Measurements from ENCODE around the gene POGLUT3. TPM values are rescaled to one million over a fixed set of nuclear protein-coding genes. Genes with fewer than 3 reads are reported as not detected.
A peak's percentile ranks its signal among the peaks of the same experiment; 100 is the strongest.

POGLUT3 gene
- total RNA-seq, 1 donor from 2014 or later = 3.7 TPM

GRCh38 chr11:108501396-108501795 lies 3.2 kb upstream of the POGLUT3 start:
- POLR2A ChIA-PET = no interaction called here
- intact Hi-C loops (cut with micrococcal nuclease) = no loop called here

GRCh38 chr11:108500721-108501120 lies 2.5 kb upstream of the POGLUT3 start:
- ATAC-seq (ENCODE audit: low read depth) = no peak
- no peak for TF ChIP-seq CTCF (IDR thresholded peaks at IDR 0.05)
- Mint-ChIP-seq H3K4me1 (peaks cover 15% of the 10 kb centered on the region), H3K36me3 (ENCODE audit: low read depth) (peaks cover 4% of the 10 kb centered on the region), H3K27me3 (no peaks in the 10 kb centered on the region), H3K9me3 (no peaks in the 10 kb centered on the region), H3K4me3 (no peak overlapping the region), H3K27ac (no peak overlapping the region)
- intact Hi-C loops (cut with micrococcal nuclease) = no loop called here
- DNase-seq = no peak
- ChIA-PET POLR2A (no interaction called here), CTCF (no interaction called here)

More at GRCh38 chr11:108501396-108501795, 3.2 kb upstream of the POGLUT3 start:
- Mint-ChIP-seq H3K27ac (no peak overlapping the region), H3K36me3 (ENCODE audit: low read depth) (peaks cover 4% of the 10 kb centered on the region), H3K27me3 (no peaks in the 10 kb centered on the region), H3K4me1 (peaks cover 13% of the 10 kb centered on the region), H3K9me3 (no peaks in the 10 kb centered on the region), H3K4me3 (no peak overlapping the region)
- ATAC-seq (ENCODE audit: low read depth) (no peak), DNase-seq (no peak)
- TF ChIP-seq CTCF (IDR thresholded peaks at IDR 0.05) = no peak
- CTCF ChIA-PET = no interaction called here

GRCh38 chr11:108500169-108500568 lies 2.0 kb upstream of the POGLUT3 start:
- Mint-ChIP-seq H3K27me3 (no peaks in the 10 kb centered on the region), H3K36me3 (ENCODE audit: low read depth) (peaks cover 4% of the 10 kb centered on the region), H3K4me1 (peaks cover 15% of the 10 kb centered on the region), H3K27ac (no peak overlapping the region), H3K4me3 (no peak overlapping the region), H3K9me3 (no peaks in the 10 kb centered on the region)
- DNase-seq (no peak), ATAC-seq (ENCODE audit: low read depth) (no peak)
- ChIA-PET POLR2A (no interaction called here), CTCF (interaction anchor here (0.6 kb wide), 1 partner anchor 371 kb away, joined by 5 read pairs; no protein-coding TSS in a partner anchor)
- intact Hi-C loops (cut with micrococcal nuclease) = no loop called here
- no peak for TF ChIP-seq CTCF (IDR thresholded peaks at IDR 0.05)

- H3K36me3 Mint-ChIP-seq (ENCODE audit: low read depth) = peaks cover 4% of the 10 kb centered on the region
- ChIA-PET POLR2A (interaction anchor here (1.0 kb wide), 1 partner anchor 32 kb away, joined by 6 read pairs; the partner anchor contains the start of gene C11orf65), CTCF (no interaction called here)
- ATAC-seq (ENCODE audit: low read depth) = no peak
- no peaks in the 10 kb centered on the region for H3K27me3 Mint-ChIP-seq
- no peaks in the 10 kb centered on the region for H3K9me3 Mint-ChIP-seq
- no peak for DNase-seq
- no peak for TF ChIP-seq CTCF (IDR thresholded peaks at IDR 0.05)
- H3K4me1 Mint-ChIP-seq = peaks cover 15% of the 10 kb centered on the region
- H3K27ac Mint-ChIP-seq = peak overlapping the region; percentile 59
- intact Hi-C loops (cut with micrococcal nuclease) = loop anchor here (2.0 to 10.0 kb wide), 4 partner anchors 274 to 1044 kb away; partner anchors contain the start of genes ACAT1, ATM, CUL5 and CWF19L2
- H3K4me3 Mint-ChIP-seq = peak overlapping the region; percentile 84
Measured at GRCh38 chr11:108498816-108499408, 728 bp upstream of the POGLUT3 start.

GRCh38 chr11:108497317-108498045 lies 703 bp downstream of the POGLUT3 start:
- peak; percentile 51 for DNase-seq
- peak overlapping the region; percentile 97 for H3K27ac Mint-ChIP-seq
- intact Hi-C loops (cut with micrococcal nuclease) = loop anchor here (1.0 to 10.0 kb wide), 7 partner anchors 30 to 1043 kb away; partner anchors contain the start of genes ACAT1, ATM, C11orf65 and CUL5
- H3K36me3 Mint-ChIP-seq (ENCODE audit: low read depth) = peaks cover 4% of the 10 kb centered on the region
- peak overlapping the region; percentile 100 for H3K4me3 Mint-ChIP-seq
- no peaks in the 10 kb centered on the region for H3K27me3 Mint-ChIP-seq
- TF ChIP-seq CTCF (IDR thresholded peaks at IDR 0.05) = no peak
- ChIA-PET POLR2A (interaction anchor here (0.6 to 1.3 kb wide), 3 partner anchors 29 to 498 kb away, joined by 3 to 6 read pairs (median 6); partner anchors contain the start of gene C11orf65), CTCF (no interaction called here)
- peaks cover 15% of the 10 kb centered on the region for H3K4me1 Mint-ChIP-seq
- H3K9me3 Mint-ChIP-seq = no peaks in the 10 kb centered on the region
- peak; percentile 71 for ATAC-seq (ENCODE audit: low read depth)

All from activated B cell treated with CpG ODN at 0.5 μM for 24 hours (primary cell).